Ishikawa (cell line): ENCODE data around the gene NLGN4Y.

ENCODE experiments used
- CEBPB ChIP-seq: IDR thresholded peaks from 2 replicates; pipeline ENCODE4 v1.6.1; 2012
- CREB1 ChIP-seq: IDR thresholded peaks from 2 replicates; pipeline ENCODE4 v1.6.1; 2012; ENCODE audit warnings: low read depth
- EGR1 ChIP-seq: IDR thresholded peaks from 2 replicates; pipeline ENCODE4 v1.6.1; 2012
- EP300 ChIP-seq: IDR thresholded peaks from 2 replicates; pipeline ENCODE4 v1.6.1; 2012; ENCODE audit warnings: borderline replicate concordance
- FOXM1 ChIP-seq: IDR thresholded peaks from 2 replicates; pipeline ENCODE4 v1.6.1; 2012; ENCODE audit warnings: low read depth, borderline replicate concordance
- NFIC ChIP-seq: IDR thresholded peaks from 2 replicates; pipeline ENCODE4 v1.6.1; 2012
- RAD21 ChIP-seq: IDR thresholded peaks from 2 replicates; pipeline ENCODE4 v1.6.1; 2012; ENCODE audit warnings: low read depth
- TAF1 ChIP-seq: IDR thresholded peaks from 2 replicates; pipeline ENCODE4 v1.6.1; 2012; ENCODE audit warnings: low read depth, mild to moderate bottlenecking
- TCF12 ChIP-seq: IDR thresholded peaks from 2 replicates; pipeline ENCODE4 v1.6.1; 2012; ENCODE audit warnings: low read depth
- TEAD4 ChIP-seq: IDR thresholded peaks from 2 replicates; pipeline ENCODE4 v1.6.1; 2012
- YY1 ChIP-seq: IDR thresholded peaks from 2 replicates; pipeline ENCODE4 v1.6.1; 2012; ENCODE audit warnings: low read depth
- ZBTB7A ChIP-seq: IDR thresholded peaks from 2 replicates; pipeline ENCODE4 v1.6.1; 2012; ENCODE audit warnings: low read depth
- TF ChIP-seq, protein P1 (sequence below): IDR thresholded peaks from 2 replicates; pipeline ENCODE4 v1.6.1; 2012; ENCODE audit warnings: low read depth, mild to moderate bottlenecking
- TF ChIP-seq, protein P2 (sequence below): IDR thresholded peaks from 2 replicates; pipeline ENCODE4 v1.6.1; 2012
- TF ChIP-seq, protein P3 (sequence below): IDR thresholded peaks from 2 replicates; pipeline ENCODE4 v1.6.1; 2012

NLGN4Y gene

DNA sequence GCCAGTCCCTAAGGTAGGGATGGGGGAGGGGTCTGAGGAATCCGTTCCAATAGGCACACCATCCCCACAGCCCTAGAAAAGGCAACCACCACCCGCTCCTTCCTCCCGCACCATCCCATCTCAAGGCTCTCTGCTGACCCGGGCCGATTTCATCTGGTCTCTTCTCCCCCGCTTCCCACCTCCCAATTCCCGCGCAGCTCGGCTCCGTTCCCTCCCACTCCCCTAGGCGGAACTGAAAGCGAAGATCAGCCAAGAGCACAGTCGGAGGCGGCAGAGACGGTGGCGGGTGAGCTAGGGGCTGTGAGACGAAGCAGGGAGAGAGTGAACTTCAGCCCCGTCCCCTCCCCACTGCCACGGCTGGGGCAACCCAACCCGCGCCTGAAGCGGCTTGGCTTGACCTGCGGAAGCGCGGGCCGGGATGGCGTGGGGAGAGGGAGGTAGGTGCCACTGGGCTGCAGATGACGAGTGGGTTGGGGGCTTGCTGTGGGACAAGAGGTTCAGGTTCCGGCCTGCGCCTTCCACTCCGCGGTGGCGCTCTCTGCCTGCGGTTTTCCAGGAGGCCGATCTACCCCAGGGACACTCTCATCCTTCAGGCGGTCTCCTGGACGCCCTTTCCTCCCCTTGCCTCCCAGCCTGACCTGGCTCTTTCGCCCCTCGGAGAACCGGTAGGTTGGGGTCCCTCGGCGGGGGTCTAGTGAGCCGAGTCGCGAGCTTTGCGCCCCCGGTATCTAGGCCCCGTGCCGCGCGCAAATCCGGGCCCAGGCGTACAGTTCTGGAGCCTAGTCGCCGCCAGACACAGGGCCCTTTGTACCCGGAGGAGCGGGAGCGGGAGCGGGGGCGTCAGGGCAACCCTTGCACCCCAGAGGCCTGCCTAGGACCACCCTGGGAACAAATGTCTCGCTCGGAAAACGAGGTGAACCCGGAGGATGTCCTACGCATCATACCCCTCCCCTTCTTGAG, at the start of gene NLGN4Y:
NLGN4Y (plus strand) TSS at position 258 of the 960 bp plus-strand sequence. CDS start 97,591 bp downstream, outside the sequence.
- TF ChIP-seq, protein P1, sequence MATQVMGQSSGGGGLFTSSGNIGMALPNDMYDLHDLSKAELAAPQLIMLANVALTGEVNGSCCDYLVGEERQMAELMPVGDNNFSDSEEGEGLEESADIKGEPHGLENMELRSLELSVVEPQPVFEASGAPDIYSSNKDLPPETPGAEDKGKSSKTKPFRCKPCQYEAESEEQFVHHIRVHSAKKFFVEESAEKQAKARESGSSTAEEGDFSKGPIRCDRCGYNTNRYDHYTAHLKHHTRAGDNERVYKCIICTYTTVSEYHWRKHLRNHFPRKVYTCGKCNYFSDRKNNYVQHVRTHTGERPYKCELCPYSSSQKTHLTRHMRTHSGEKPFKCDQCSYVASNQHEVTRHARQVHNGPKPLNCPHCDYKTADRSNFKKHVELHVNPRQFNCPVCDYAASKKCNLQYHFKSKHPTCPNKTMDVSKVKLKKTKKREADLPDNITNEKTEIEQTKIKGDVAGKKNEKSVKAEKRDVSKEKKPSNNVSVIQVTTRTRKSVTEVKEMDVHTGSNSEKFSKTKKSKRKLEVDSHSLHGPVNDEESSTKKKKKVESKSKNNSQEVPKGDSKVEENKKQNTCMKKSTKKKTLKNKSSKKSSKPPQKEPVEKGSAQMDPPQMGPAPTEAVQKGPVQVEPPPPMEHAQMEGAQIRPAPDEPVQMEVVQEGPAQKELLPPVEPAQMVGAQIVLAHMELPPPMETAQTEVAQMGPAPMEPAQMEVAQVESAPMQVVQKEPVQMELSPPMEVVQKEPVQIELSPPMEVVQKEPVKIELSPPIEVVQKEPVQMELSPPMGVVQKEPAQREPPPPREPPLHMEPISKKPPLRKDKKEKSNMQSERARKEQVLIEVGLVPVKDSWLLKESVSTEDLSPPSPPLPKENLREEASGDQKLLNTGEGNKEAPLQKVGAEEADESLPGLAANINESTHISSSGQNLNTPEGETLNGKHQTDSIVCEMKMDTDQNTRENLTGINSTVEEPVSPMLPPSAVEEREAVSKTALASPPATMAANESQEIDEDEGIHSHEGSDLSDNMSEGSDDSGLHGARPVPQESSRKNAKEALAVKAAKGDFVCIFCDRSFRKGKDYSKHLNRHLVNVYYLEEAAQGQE, result no peak
- TF ChIP-seq CEBPB, result no peak
- TF ChIP-seq FOXM1, result no peak
- no peak for TF ChIP-seq ZBTB7A
- TF ChIP-seq, protein P2, sequence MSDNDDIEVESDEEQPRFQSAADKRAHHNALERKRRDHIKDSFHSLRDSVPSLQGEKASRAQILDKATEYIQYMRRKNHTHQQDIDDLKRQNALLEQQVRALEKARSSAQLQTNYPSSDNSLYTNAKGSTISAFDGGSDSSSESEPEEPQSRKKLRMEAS, result no peak
- no peak for TF ChIP-seq EGR1
- TF ChIP-seq CREB1, result no peak
- TF ChIP-seq TCF12, result no peak
- TF ChIP-seq RAD21, result no peak
- TF ChIP-seq, protein P3, sequence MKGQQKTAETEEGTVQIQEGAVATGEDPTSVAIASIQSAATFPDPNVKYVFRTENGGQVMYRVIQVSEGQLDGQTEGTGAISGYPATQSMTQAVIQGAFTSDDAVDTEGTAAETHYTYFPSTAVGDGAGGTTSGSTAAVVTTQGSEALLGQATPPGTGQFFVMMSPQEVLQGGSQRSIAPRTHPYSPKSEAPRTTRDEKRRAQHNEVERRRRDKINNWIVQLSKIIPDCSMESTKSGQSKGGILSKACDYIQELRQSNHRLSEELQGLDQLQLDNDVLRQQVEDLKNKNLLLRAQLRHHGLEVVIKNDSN, result no peak
- no peak for TF ChIP-seq EP300
- no peak for TF ChIP-seq TAF1

DNA sequence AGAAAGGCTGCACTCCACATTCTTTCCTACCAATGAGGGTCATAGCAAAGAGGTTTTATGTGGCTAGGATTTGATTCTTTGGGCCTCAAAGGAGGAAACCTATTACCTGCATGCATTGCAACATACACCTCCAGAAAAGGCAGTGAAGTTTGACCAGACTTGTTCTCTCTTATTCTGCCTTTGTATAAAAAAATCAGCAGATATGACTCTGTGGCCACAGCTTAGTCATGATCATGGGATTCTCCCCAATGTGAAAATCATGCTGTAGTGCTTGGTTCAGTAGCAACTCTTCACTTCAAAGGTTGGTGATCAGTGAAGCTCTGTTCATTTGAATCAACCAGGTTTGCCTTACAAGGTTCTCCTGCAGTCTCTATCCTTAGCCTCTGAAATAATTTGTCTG, 38.4 kb upstream of the NLGN4Y start:
- no peak for TF ChIP-seq EGR1
- TF ChIP-seq TEAD4, result no peak
- TF ChIP-seq YY1, result no peak
- no peak for TF ChIP-seq TAF1
- TF ChIP-seq, protein P1, result no peak
- TF ChIP-seq, protein P2, result no peak
- no peak for TF ChIP-seq ZBTB7A

DNA sequence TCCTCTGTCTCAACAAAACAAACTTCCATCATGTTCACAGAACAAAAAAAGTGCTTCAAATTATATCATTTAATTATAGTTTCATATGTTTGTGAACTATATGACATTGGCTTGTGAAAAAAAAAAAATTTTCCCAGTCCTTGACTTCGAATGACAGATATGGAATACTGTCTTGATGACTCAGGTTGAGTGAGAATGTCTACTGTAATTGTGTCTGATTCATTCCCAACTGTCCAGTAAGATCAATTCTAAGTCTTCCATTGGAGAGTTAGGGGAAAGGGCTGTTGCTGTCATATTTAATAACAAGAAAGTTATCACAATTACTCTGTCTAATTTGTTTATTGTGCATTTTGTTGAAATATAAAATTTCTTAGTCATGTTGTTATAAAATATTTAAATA, 34.1 kb upstream of the NLGN4Y start:
- TF ChIP-seq TEAD4 (no peak), EGR1 (no peak), CREB1 (no peak), RAD21 (no peak), ZBTB7A (no peak), FOXM1 (no peak), EP300 (no peak), YY1 (no peak), CEBPB (no peak), NFIC (no peak), TAF1 (no peak), TCF12 (no peak)
- TF ChIP-seq, protein P3, result no peak
- TF ChIP-seq, protein P1, result no peak
- TF ChIP-seq, protein P2, result no peak

DNA sequence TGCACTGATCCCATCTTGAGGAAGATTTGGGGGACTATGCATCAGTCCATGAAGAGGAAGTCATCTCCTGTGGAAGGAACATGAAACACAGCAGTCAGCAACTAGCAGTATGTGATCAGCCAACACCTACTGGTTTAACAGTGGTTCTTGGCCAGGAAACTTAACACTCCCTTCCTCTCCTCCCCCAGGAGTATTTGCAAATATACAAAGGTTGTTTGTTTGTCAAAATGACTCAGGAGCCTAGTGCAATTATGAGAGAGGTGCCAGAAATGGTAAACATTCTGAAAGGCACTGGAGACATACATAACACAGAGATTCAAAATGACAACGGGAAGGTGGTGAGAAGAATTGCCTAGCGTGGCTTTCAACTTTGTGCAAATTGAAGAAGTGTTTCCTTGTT, 26.3 kb upstream of the NLGN4Y start:
- TF ChIP-seq RAD21 (no peak), CREB1 (no peak), CEBPB (no peak), FOXM1 (no peak), NFIC (no peak)
- TF ChIP-seq, protein P1, result no peak
